Forelimb muscle (tissue), 1 donor: ENCODE data around the gene NSUN3. TPM values are rescaled to one million over a fixed set of nuclear protein-coding genes. Genes with fewer than 3 reads are reported as not detected.

ENCODE experiments used
- DNase-seq: peaks from one replicate; pipeline ENCODE4 v3.0.0-alpha.2; 2013; ENCODE audit warnings: low read depth
- polyA plus RNA-seq: library from polyadenylated mRNA; unstranded; fragments of 120-200 nt; gene quantifications from one replicate; pipeline ENCODE4 v1.2.1, GENCODE V29; 2013; ENCODE audit not compliant: insufficient read length

NSUN3 gene
- polyA plus RNA-seq, 1 donor, result 7.0 TPM

- DNase-seq, result no peak
These were observed 67.8 kb downstream of the NSUN3 start for GRCh38 chr3:94130690-94131089.

GRCh38 chr3:94132777-94133176, 69.9 kb downstream of the NSUN3 start:
- no peak for DNase-seq

- DNase-seq, result no peak
These were observed 73.3 kb downstream of the NSUN3 start for GRCh38 chr3:94136133-94136532.

- DNase-seq, result no peak
These were observed 74.5 kb downstream of the NSUN3 start for GRCh38 chr3:94137377-94137776.

- DNase-seq, result no peak
These were observed 83.6 kb downstream of the NSUN3 start for GRCh38 chr3:94146455-94146854.

GRCh38 chr3:94147012-94147411, 84.2 kb downstream of the NSUN3 start:
- DNase-seq, result no peak

GRCh38 chr3:94150113-94150512, 87.3 kb downstream of the NSUN3 start:
- no peak for DNase-seq

GRCh38 chr3:94156626-94157025, 93.8 kb downstream of the NSUN3 start:
- DNase-seq, result no peak

GRCh38 chr3:94158512-94158911, 95.7 kb downstream of the NSUN3 start:
- DNase-seq, result no peak

- no peak for DNase-seq
These were observed 96.4 kb downstream of the NSUN3 start for GRCh38 chr3:94159062-94159828.

GRCh38 chr3:94162700-94163099, 99.8 kb downstream of the NSUN3 start:
- DNase-seq, result no peak

- no peak for DNase-seq
These were observed 104.5 kb downstream of the NSUN3 start for GRCh38 chr3:94167346-94167745.

GRCh38 chr3:94167796-94168195, 104.9 kb downstream of the NSUN3 start:
- DNase-seq, result no peak

GRCh38 chr3:94171954-94172353, 109.1 kb downstream of the NSUN3 start:
- no peak for DNase-seq

- no peak for DNase-seq
These were observed 109.9 kb downstream of the NSUN3 start for GRCh38 chr3:94172695-94173310.

GRCh38 chr3:94173673-94174434, 111.0 kb downstream of the NSUN3 start:
- DNase-seq, result no peak

GRCh38 chr3:94175677-94176076, 112.8 kb downstream of the NSUN3 start:
- DNase-seq, result no peak

- DNase-seq, result no peak
These were observed 114.3 kb downstream of the NSUN3 start for GRCh38 chr3:94176988-94177745.
